ENCODE results near the gene CDKN2A. TPM values are rescaled to one million over a fixed set of nuclear protein-coding genes. Genes with fewer than 3 reads are reported as not detected.

CDKN2A gene
- total RNA-seq, 4 donors from 2014 or later: 0.65 to 1.00 TPM; not detected in 2

DNA sequence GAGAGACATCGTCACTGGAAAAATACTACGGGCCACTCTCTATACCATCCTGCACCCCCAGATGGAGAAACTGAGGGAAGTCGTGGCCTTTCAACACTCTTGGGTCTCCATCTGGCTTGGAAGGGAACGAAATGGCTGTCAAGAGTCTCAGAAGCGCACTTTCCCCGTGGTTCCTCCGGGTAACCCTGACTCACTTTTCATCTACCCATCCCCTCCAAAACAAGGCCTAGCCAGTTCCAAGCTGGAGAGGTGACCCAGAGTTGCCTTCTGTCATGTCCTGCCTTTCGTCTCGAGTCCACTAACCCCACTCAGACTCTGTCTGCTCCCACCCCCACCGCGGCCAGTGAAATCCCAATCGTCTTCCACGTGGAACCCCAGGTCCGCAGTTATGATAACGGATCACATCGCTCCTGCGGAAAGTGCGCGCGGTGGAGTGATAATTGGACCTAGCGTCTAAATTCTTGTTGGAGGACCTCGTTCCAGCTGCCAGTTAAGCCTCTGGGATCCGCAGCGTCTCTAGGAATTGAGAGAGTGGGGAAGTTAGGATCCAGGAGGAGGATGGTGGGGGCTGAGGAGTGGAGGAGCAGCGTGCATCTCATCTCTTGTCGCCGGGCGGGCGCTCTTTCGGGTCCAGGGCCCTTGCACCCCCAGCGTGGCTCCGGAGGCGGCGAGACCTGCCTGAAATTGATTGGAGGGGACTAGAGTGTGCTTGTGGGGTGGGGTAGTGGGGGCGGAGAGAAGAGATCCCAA lies 4.6 kb downstream of the CDKN2A start:
- H3K27ac ChIP-seq: no peak overlapping the region
- no peak overlapping the region for H3K4me3 ChIP-seq
- intact Hi-C loops (cut with DNase I; ENCODE audit: low total_unique reads) (loop anchor here (5.0 kb wide), 1 partner anchor 177 kb away; no protein-coding TSS in a partner anchor), in situ Hi-C loops (cut with MboI; ENCODE audit: low sequenced_read_pairs in 4 of 4) (loop anchor here in 2 of 4 donors (25.0 kb wide), 1 partner anchor 652 kb away; the partner anchor contains the start of gene KLHL9 (in 2 of the 2))
- peaks cover 49 to 80% (median 78%) of the 10 kb centered on the region in 3 donors for H3K27me3 ChIP-seq
- no peak for ATAC-seq
- no peaks in the 10 kb centered on the region for H3K36me3 ChIP-seq
- no peak for DNase-seq
- peaks cover 4 to 5% of the 10 kb centered on the region in 2 donors for H3K4me1 ChIP-seq
- no peaks in the 10 kb centered on the region for H3K9me3 ChIP-seq
- no peak for TF ChIP-seq POLR2A (IDR thresholded peaks at IDR 0.05)
- TF ChIP-seq, protein P1, sequence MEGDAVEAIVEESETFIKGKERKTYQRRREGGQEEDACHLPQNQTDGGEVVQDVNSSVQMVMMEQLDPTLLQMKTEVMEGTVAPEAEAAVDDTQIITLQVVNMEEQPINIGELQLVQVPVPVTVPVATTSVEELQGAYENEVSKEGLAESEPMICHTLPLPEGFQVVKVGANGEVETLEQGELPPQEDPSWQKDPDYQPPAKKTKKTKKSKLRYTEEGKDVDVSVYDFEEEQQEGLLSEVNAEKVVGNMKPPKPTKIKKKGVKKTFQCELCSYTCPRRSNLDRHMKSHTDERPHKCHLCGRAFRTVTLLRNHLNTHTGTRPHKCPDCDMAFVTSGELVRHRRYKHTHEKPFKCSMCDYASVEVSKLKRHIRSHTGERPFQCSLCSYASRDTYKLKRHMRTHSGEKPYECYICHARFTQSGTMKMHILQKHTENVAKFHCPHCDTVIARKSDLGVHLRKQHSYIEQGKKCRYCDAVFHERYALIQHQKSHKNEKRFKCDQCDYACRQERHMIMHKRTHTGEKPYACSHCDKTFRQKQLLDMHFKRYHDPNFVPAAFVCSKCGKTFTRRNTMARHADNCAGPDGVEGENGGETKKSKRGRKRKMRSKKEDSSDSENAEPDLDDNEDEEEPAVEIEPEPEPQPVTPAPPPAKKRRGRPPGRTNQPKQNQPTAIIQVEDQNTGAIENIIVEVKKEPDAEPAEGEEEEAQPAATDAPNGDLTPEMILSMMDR (IDR thresholded peaks at IDR 0.05 in 4 of 5, conservative IDR thresholded peaks at IDR 0.05 in 1 of 5): no peak

DNA sequence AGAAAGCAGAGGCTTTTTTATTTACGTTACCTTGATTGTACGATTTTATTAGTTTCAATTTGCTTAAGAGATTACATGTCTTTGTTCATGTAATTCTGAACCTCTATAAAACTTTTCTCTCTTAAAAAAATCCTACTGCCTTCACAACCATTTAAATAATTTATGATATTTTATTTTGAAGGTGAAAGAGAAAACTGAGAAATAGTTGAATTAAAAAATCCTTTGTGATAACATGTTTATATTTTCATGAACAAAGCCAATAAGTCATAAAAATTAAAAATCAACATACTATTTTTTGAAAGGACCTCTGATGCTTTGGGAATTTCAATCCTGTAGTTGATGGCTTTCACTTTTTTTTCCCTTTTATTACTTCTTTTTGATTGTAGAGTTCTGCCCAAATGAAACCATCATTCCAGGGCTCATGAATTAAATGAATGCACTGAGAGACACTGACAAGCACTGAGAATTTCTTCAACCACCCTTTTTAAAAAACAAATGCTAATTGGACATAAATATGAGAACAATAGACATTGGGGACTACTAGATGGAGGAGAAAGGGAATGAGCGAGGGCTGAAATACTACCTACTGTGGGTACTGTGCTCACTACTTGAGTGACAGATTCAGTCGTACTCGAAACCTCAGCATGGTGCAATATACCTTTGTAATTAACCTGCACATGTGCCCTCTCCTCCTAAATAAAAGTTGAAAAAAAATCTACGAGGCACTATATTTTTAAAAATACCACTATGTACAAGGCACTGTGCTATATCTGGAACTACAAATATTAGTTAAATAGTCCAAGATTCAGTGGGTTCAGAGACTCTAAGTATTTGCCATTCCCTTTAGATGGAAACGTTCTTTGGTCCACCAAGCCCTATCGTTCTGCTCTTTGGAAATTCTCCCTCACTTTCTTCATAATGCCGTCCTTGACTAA lies 5.9 kb downstream of the CDKN2A start:
- H3K36me3 ChIP-seq: no peaks in the 10 kb centered on the region
- in situ Hi-C loops (cut with MboI; ENCODE audit: low sequenced_read_pairs in 4 of 4): loop anchor here in 2 of 4 donors (25.0 kb wide), 1 partner anchor 651 kb away; the partner anchor contains the start of gene KLHL9 (in 2 of the 2)
- H3K27me3 ChIP-seq: peaks cover 56 to 84% (median 83%) of the 10 kb centered on the region in 3 donors
- TF ChIP-seq, protein P1 (IDR thresholded peaks at IDR 0.05 in 4 of 5, conservative IDR thresholded peaks at IDR 0.05 in 1 of 5): no peak
- no peak for TF ChIP-seq POLR2A (IDR thresholded peaks at IDR 0.05)
- H3K4me3 ChIP-seq: no peak overlapping the region
- no peak overlapping the region for H3K27ac ChIP-seq
- intact Hi-C loops (cut with DNase I; ENCODE audit: low total_unique reads): no loop called here
- no peaks in the 10 kb centered on the region for H3K4me1 ChIP-seq
- H3K9me3 ChIP-seq: no peaks in the 10 kb centered on the region
- DNase-seq (no peak), ATAC-seq (no peak)

DNA sequence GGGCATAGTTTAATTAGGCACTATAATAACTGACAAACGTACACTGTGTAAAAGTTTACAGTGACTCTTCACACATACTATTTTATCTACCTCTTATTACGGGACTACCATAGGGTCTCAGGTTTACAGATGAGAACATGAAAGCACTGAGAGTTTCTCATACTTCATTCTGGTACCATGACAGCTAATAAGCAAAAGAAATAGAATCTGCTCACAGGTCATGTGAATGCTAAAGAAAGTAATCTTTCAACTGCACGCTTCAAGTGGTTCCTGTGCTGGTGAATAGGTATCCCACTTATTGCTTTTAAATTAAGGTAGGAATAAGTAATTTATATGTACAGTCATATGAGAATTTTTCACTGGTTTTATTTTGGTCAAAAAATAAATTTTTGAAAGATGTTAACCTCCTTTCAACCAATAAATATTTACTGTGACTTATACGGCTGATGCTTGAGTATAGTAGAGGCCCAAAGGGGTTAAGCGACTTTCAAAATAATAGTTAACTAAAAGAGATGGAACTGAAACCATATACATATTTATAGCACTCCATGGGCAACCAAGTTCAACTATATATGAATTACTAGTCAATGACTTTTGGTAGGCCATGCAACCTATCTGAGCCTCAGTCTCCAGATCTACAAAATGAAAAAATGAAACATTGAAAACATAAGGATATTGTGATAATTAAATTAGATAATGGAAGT lies 8.1 kb downstream of the CDKN2A start:
- Histone ChIP-seq H3K9me3 (no peaks in the 10 kb centered on the region), H3K4me1 (no peaks in the 10 kb centered on the region), H3K4me3 (no peak overlapping the region), H3K27me3 (peaks cover 73 to 86% (median 86%) of the 10 kb centered on the region in 3 donors), H3K27ac (no peak overlapping the region), H3K36me3 (no peaks in the 10 kb centered on the region)
- ATAC-seq (no peak), DNase-seq (no peak)
- TF ChIP-seq POLR2A (IDR thresholded peaks at IDR 0.05): no peak
- TF ChIP-seq, protein P1 (IDR thresholded peaks at IDR 0.05 in 4 of 5, conservative IDR thresholded peaks at IDR 0.05 in 1 of 5): no peak
- in situ Hi-C loops (cut with MboI; ENCODE audit: low sequenced_read_pairs in 4 of 4): loop anchor here in 2 of 4 donors (25.0 kb wide), 1 partner anchor 649 kb away; the partner anchor contains the start of gene KLHL9 (in 2 of the 2)
- intact Hi-C loops (cut with DNase I; ENCODE audit: low total_unique reads): no loop called here

DNA sequence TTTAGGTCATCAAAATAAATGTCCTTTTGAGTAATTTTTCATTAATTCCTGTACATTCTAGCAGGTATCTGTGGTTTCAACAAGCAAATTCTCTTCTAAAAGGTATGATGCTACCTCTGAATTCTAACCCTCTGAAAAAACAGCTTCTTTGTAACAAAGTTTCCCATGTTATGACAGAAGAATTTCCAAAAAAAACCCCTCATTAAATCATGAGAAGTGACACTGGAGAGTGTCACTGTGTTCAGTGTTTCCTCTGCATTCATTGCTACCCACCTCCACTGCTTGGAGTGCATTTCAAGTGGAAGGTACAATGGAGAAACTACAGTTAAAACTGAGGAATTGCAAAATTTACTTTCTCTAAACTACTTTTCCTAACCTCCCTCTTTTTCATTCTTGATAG lies 10.1 kb downstream of the CDKN2A start:
- TF ChIP-seq, protein P1 (IDR thresholded peaks at IDR 0.05 in 4 of 5, conservative IDR thresholded peaks at IDR 0.05 in 1 of 5): no peak
- TF ChIP-seq POLR2A (IDR thresholded peaks at IDR 0.05): no peak
- H3K9me3 ChIP-seq: no peaks in the 10 kb centered on the region
- ATAC-seq: no peak
- intact Hi-C loops (cut with DNase I; ENCODE audit: low total_unique reads): no loop called here
- in situ Hi-C loops (cut with MboI; ENCODE audit: low sequenced_read_pairs in 4 of 4): loop anchor here in 2 of 4 donors (25.0 kb wide), 1 partner anchor 647 kb away; the partner anchor contains the start of gene KLHL9 (in 2 of the 2)
- peaks cover 71 to 85% (median 82%) of the 10 kb centered on the region in 3 donors for H3K27me3 ChIP-seq
- DNase-seq: no peak
- H3K4me3 ChIP-seq: no peak overlapping the region
- no peaks in the 10 kb centered on the region for H3K36me3 ChIP-seq
- no peak overlapping the region for H3K27ac ChIP-seq
- no peaks in the 10 kb centered on the region for H3K4me1 ChIP-seq

Data from gastrocnemius medialis (tissue), 4 donors.